Left lung (tissue), 10 donors: Measurements from ENCODE around the gene WNT9B. TPM values are rescaled to one million over a fixed set of nuclear protein-coding genes. Genes with fewer than 3 reads are reported as not detected.

ENCODE experiments used
- ATAC-seq: fragments of 200-7000 bp; cut with Tn5 transposase; one replicate; pipeline ENCODE4 v1.9.1; 2020; ENCODE audit warnings: moderate library complexity
- DNase-seq, 4 donors: peaks; one replicate each; pipeline ENCODE4 v3.0.0-alpha.2; 2013 to 2020
- H3K27ac ChIP-seq, 2 donors: fragments of 200-600 bp; sonication (generic) in 1 of 2; one replicate each; pipeline versions ENCODE4 v1.5.0 to v1.8.0; 2020 to 2021
- H3K27me3 ChIP-seq, 2 donors: fragments of 200-600 bp; sonication (generic) in 1 of 2; one replicate each; pipeline versions ENCODE4 v1.5.0 to v1.8.0; 2020 to 2021
- H3K36me3 ChIP-seq, 2 donors: fragments of 200-600 bp; sonication (generic) in 1 of 2; one replicate each; pipeline versions ENCODE4 v1.5.0 to v1.8.0; 2020 to 2021
- H3K4me1 ChIP-seq, 2 donors: fragments of 200-600 bp; one replicate each; pipeline ENCODE4 v1.8.0; 2021
- H3K4me3 ChIP-seq, 2 donors: fragments of 200-600 bp; sonication (generic) in 1 of 2; one replicate each; pipeline versions ENCODE4 v1.5.0 to v1.8.0; 2020 to 2021; ENCODE audit warnings: mild to moderate bottlenecking in 1 of 2
- H3K9me3 ChIP-seq, 2 donors: fragments of 200-600 bp; sonication (generic) in 1 of 2; one replicate each; pipeline versions ENCODE4 v1.5.0 to v1.8.0; 2020 to 2021
- CTCF ChIP-seq, 2 donors: fragments of 200-600 bp; sonication (generic) in 1 of 2; IDR thresholded peaks; one replicate each; pipeline versions ENCODE4 v1.5.0 to v1.8.0; 2021; ENCODE audit warnings: antibody characterized with exemption in 2 of 2
- intact Hi-C, 2 donors: fragments of 100-400 bp; cut with DNase I; formaldehyde crosslinking; loops; one replicate each; pipeline versions ENCODE4 v1.11.2 to v1.14.2; 2022
- polyA plus RNA-seq, 6 donors: library from polyadenylated mRNA; unstranded; fragments of 120-200 nt; gene quantifications; one replicate each; pipeline ENCODE4 v1.2.1, GENCODE V29; 2013; ENCODE audit not compliant: insufficient read length in 6 of 6
- total RNA-seq, 2 donors: library from RNA; stranded (reverse); fragmentation: NEBNext Ultra II Directional; extraction: Animal tissue kit (Norgen Biotek cat#: 25700); gene quantifications; one replicate each; pipeline ENCODE4 v1.2.1, GENCODE V29; 2021
- donor health status: DM: no; HTN: yes; CAD: no.
- donor health status: DM: no; HTN: no; CAD: no.

The WNT9B gene
- total and polyA plus RNA-seq, 8 donors, result 0.07 to 1.2 (median 0.21) TPM

GRCh38 chr17:46818316-46818928 is 33.0 kb upstream of the WNT9B start, which contains the start of gene WNT3:
TSS of gene WNT3 (minus strand) at chr17:46818692. CDS start at chr17:46818597, 95 bp downstream.
- Histone ChIP-seq H3K27me3 (peaks cover 62 to 100% of the 10 kb centered on the region in 2 donors), H3K36me3 (no peaks in the 10 kb centered on the region), H3K4me3 (peak within 1 kb of the TSS; percentile 13 to 31), H3K27ac (no peak within 1 kb of the TSS), H3K9me3 (no peaks in the 10 kb centered on the region), H3K4me1 (peaks cover 19 to 28% of the 10 kb centered on the region in 2 donors)
- no peak for TF ChIP-seq CTCF (IDR thresholded peaks at IDR 0.05)
- ATAC-seq, result peak; percentile 23
- intact Hi-C loops, result no loop called here
- peak in 1 of 4 donors; percentile 83 for DNase-seq

GRCh38 chr17:46818929-46819859 is 32.2 kb upstream of the WNT9B start:
- Histone ChIP-seq H3K36me3 (no peaks in the 10 kb centered on the region), H3K27ac (no peak overlapping the region), H3K27me3 (peaks cover 62 to 100% of the 10 kb centered on the region in 2 donors), H3K9me3 (no peaks in the 10 kb centered on the region), H3K4me3 (peak overlapping the region; percentile 13 to 31), H3K4me1 (peaks cover 19 to 28% of the 10 kb centered on the region in 2 donors)
- TF ChIP-seq CTCF (IDR thresholded peaks at IDR 0.05), result no peak
- DNase-seq (no peak), ATAC-seq (peak; percentile 19)
- intact Hi-C loops, result no loop called here

GRCh38 chr17:46819906-46820351 is 31.5 kb upstream of the WNT9B start:
- H3K9me3 ChIP-seq, result no peaks in the 10 kb centered on the region
- no peak for DNase-seq
- no peak for ATAC-seq
- H3K4me1 ChIP-seq, result peaks cover 19 to 28% of the 10 kb centered on the region in 2 donors
- no peak for TF ChIP-seq CTCF (IDR thresholded peaks at IDR 0.05)
- peaks cover 62 to 100% of the 10 kb centered on the region in 2 donors for H3K27me3 ChIP-seq
- no peaks in the 10 kb centered on the region for H3K36me3 ChIP-seq
- H3K27ac ChIP-seq, result no peak overlapping the region
- intact Hi-C loops, result no loop called here
- H3K4me3 ChIP-seq, result no peak overlapping the region

- Histone ChIP-seq H3K27me3 (peaks cover 62 to 99% of the 10 kb centered on the region in 2 donors), H3K27ac (no peak overlapping the region), H3K4me1 (peaks cover 19 to 28% of the 10 kb centered on the region in 2 donors), H3K36me3 (no peaks in the 10 kb centered on the region), H3K4me3 (no peak overlapping the region), H3K9me3 (no peaks in the 10 kb centered on the region)
- TF ChIP-seq CTCF (IDR thresholded peaks at IDR 0.05), result no peak
- DNase-seq, result no peak
- ATAC-seq, result no peak
- intact Hi-C loops, result no loop called here
Measured at GRCh38 chr17:46820592-46821450, 30.6 kb upstream of the WNT9B start.
